ENCODE measurements around the gene GIPC3.
A peak's percentile ranks its signal among the peaks of the same experiment; 100 is the strongest.

DNA sequence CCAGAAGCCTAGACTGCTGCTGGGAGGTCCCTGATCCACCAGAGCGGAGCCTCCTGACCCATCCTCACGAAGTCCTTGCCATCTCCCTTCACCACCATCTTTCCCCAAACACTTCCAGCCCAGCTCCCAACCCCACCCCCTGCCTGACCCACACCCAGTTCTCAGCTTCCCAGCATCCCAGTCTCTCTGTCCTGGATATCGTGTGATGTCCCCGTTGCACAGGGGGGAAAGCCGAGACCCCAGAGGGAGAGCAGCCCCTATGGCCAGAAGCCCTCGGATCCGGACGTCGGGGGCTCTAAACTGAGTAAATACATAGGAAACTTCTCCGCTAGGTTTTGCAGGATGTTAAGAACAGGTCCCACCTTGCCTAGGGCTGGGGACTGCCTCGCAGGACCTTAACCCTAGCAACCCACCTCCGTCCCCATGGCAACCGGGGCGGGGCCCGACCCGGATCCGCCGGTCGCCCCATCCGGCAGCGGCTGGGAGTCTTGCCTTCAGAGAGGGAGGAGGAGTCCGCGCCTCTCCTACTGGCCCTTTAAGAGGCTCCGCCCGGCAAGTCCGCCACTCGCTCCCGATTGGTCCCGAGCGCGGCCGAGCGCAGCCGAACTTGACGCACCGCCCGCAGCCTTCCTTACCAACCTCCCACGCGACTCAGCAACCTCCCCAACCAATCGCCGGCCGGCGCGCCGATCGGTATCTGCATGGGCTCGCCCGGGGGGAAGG lies 13.0 kb upstream of the GIPC3 start:
- TF ChIP-seq, protein P1, sequence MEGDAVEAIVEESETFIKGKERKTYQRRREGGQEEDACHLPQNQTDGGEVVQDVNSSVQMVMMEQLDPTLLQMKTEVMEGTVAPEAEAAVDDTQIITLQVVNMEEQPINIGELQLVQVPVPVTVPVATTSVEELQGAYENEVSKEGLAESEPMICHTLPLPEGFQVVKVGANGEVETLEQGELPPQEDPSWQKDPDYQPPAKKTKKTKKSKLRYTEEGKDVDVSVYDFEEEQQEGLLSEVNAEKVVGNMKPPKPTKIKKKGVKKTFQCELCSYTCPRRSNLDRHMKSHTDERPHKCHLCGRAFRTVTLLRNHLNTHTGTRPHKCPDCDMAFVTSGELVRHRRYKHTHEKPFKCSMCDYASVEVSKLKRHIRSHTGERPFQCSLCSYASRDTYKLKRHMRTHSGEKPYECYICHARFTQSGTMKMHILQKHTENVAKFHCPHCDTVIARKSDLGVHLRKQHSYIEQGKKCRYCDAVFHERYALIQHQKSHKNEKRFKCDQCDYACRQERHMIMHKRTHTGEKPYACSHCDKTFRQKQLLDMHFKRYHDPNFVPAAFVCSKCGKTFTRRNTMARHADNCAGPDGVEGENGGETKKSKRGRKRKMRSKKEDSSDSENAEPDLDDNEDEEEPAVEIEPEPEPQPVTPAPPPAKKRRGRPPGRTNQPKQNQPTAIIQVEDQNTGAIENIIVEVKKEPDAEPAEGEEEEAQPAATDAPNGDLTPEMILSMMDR (IDR thresholded peaks at IDR 0.05), result no peak
- TF ChIP-seq POLR2AphosphoS5 (IDR thresholded peaks at IDR 0.05), result peak in 1 of 4 donors; percentile 30
